Mesenteric fat pad (tissue), 1 donor: Measurements from ENCODE around the gene CAPN1. TPM values are rescaled to one million over a fixed set of nuclear protein-coding genes. Genes with fewer than 3 reads are reported as not detected.
"Not testable (repeated sequence)": the region's sequence is repeated elsewhere in the genome, so short reads cannot be mapped to it uniquely, and the experiment has no call there.

Experiments used
- DNase-seq: peaks from one replicate; pipeline ENCODE4 v3.0.0-alpha.2; 2020; ENCODE audit warnings: low spot score
- total RNA-seq: library from RNA; stranded (reverse); fragmentation: NEBNext Ultra II Directional; extraction: Animal tissue kit (Norgen Biotek cat#: 25700); gene quantifications from one replicate; pipeline ENCODE4 v1.2.1, GENCODE V29; 2021
- donor health status: DM: yes; HTN: yes; CAD: no.

CAPN1 gene
- total RNA-seq, 1 donor from 2014 or later = 102 TPM

- no peak for DNase-seq
These were observed 36.0 kb downstream of the CAPN1 start for GRCh38 chr11:65217441-65218423.

GRCh38 chr11:65218446-65218845 is 36.7 kb downstream of the CAPN1 start:
- no peak for DNase-seq

GRCh38 chr11:65219930-65220213 is 38.1 kb downstream of the CAPN1 start:
- no peak for DNase-seq

GRCh38 chr11:65221026-65221425 is 39.3 kb downstream of the CAPN1 start:
- DNase-seq = peak; percentile 79

- no peak for DNase-seq
These were observed 41.3 kb downstream of the CAPN1 start for GRCh38 chr11:65223011-65223410.

GRCh38 chr11:65224930-65225278 is 43.2 kb downstream of the CAPN1 start:
- no peak for DNase-seq

GRCh38 chr11:65225279-65226102 is 43.8 kb downstream of the CAPN1 start:
- DNase-seq = no peak

GRCh38 chr11:65226103-65226442 is 44.3 kb downstream of the CAPN1 start:
- DNase-seq = no peak

- DNase-seq = no peak
These were observed 46.2 kb downstream of the CAPN1 start for GRCh38 chr11:65227879-65228278.

GRCh38 chr11:65236194-65237059 is 54.7 kb downstream of the CAPN1 start:
- no peak for DNase-seq

GRCh38 chr11:65238302-65238701 is 56.6 kb downstream of the CAPN1 start:
- not testable (repeated sequence) for DNase-seq

- no peak for DNase-seq
These were observed 59.4 kb downstream of the CAPN1 start for GRCh38 chr11:65241134-65241533.

GRCh38 chr11:65241692-65242091 is 60.0 kb downstream of the CAPN1 start:
- no peak for DNase-seq

- DNase-seq = no peak
These were observed 60.7 kb downstream of the CAPN1 start for GRCh38 chr11:65242389-65242788.

- DNase-seq = no peak
These were observed 62.1 kb downstream of the CAPN1 start for GRCh38 chr11:65243797-65244196.

GRCh38 chr11:65245046-65245445 is 63.3 kb downstream of the CAPN1 start:
- not testable (repeated sequence) for DNase-seq

- no peak for DNase-seq
These were observed 64.8 kb downstream of the CAPN1 start for GRCh38 chr11:65246506-65246905.

- DNase-seq = not testable (repeated sequence)
These were observed 66.5 kb downstream of the CAPN1 start for GRCh38 chr11:65248184-65248710.

GRCh38 chr11:65251476-65251875 is 69.7 kb downstream of the CAPN1 start:
- no peak for DNase-seq

- peak; percentile 35 for DNase-seq
These were observed 73.0 kb downstream of the CAPN1 start for GRCh38 chr11:65254724-65255123.

GRCh38 chr11:65258988-65259387 is 77.3 kb downstream of the CAPN1 start:
- no peak for DNase-seq
